GM19023 (cell line): ENCODE data around the gene FADS1.

Experiments
- ATAC-seq: cut with Tn5 transposase; IDR thresholded peaks from one replicate; pipeline ENCODE4 v1.9.1; 2021; ENCODE audit warnings: mild to moderate bottlenecking, moderate library complexity; ENCODE audit not compliant: unreplicated experiment

Gene FADS1

GRCh38 chr11:61763930-61764605, 52.7 kb downstream of the FADS1 start:
- no peak for ATAC-seq

- no peak for ATAC-seq
Observed at GRCh38 chr11:61762798-61763197, 54.0 kb downstream of the FADS1 start.

DNA sequence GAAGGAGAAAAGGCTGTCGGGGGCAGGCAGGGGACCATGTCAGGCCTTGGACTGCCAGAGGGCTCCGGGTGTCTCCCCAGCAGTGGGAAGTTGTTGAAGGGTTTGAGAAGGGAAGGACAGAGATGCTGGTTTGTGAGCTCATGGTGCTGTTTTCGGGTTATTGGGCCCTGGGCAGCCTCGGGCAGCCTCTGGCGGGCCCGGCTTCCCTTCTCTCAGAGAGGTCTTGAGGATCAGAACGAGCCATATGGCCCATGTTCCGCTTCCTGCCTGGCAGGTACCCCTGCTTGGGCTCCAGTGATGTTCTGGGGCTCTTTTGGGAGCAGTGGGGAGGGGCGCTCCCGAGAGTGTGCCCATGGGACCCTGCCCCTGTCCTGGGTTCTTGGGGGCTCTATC, 54.6 kb downstream of the FADS1 start:
- no peak for ATAC-seq

- ATAC-seq, result no peak
Observed at GRCh38 chr11:61761440-61762222, 55.2 kb downstream of the FADS1 start.

DNA sequence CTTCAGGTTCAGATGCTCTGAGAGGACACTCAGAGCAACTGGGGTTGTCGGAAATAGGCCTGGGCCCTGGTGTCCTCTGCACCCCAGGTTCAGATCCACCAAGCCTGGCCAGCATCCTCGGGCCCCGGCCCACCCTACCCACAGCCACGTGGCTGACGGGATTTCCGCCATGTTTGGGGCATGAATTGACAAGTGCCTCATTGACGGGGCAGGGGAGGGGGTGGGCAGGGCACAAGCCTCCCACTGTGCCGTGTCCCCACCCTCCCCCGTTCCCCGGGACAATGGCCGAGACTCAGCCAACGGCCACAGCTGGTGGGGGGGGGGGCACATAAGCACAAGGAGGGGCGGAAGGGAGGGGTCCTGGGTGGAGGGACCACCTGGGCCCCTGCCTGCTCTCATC, 55.9 kb downstream of the FADS1 start:
- no peak for ATAC-seq

DNA sequence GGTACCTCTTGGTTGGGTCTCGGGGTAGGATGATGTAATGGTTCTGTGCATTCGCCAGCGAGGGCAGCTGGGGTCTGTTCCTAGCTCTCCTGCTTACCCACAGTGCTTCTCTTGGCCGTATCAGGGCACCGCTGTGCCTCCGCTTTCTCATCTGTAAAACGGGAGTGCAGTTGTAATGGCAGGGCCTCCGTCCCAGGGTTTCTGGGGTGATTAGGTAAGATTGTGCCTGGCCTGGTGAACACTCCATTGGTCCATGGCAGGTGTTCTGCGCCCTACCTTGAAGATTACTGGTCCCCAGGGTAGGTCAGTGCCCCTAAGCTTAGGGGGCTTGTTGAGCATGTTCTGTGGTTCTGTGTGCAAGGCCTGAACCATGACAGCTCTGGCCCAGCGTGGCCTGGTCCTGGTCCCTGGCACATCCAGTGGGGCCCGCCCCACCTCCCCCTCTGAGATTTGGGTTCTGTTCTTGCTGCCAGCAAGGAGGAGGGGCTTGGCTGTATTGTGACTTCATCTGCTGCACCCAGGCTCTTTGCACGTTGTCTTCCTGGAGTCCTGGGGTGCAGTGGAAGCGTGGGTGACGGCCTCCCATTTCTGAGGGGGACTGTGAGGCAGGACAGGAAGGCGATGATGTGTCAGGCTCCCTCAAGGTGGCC, 59.5 kb downstream of the FADS1 start:
- no peak for ATAC-seq

DNA sequence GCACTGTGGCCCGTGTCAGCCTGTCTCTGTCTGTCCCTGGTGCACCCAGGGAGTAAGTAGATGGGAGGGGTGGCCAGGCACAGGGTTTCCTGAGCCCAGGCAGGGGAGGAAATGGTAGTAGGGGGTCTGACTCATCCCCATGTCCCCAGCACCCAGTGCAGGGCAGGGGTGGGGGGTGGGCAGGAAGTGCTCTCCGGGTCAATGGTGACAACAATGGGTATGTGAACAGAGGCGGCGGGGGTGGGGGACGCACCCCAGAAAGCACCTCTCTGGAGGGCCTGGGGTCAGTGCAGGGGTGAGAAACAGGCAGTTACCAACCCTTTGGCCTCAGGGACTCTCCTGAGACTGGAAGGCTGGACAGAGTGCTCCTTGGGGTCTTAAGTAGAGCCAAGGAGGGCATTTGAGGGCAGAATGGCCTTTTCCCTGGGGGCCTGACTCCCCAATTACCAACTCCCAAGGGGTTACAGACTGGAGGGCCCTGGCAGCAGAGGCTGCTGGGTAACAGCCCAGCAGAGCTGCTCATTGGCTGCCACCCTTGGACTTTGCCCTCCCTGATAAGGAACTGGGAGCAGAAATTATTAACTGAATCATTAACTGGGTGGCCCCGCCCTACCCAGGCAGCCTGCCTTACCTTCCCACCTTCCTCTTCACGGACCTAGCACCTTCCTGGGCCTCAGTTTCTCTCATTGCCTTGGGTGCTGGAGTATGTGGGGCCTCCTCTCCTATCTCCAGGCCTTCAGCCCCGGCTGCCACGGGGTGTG, 60.2 kb downstream of the FADS1 start:
- ATAC-seq, result no peak

GRCh38 chr11:61756147-61756451, 60.7 kb downstream of the FADS1 start:
- ATAC-seq, result no peak

DNA sequence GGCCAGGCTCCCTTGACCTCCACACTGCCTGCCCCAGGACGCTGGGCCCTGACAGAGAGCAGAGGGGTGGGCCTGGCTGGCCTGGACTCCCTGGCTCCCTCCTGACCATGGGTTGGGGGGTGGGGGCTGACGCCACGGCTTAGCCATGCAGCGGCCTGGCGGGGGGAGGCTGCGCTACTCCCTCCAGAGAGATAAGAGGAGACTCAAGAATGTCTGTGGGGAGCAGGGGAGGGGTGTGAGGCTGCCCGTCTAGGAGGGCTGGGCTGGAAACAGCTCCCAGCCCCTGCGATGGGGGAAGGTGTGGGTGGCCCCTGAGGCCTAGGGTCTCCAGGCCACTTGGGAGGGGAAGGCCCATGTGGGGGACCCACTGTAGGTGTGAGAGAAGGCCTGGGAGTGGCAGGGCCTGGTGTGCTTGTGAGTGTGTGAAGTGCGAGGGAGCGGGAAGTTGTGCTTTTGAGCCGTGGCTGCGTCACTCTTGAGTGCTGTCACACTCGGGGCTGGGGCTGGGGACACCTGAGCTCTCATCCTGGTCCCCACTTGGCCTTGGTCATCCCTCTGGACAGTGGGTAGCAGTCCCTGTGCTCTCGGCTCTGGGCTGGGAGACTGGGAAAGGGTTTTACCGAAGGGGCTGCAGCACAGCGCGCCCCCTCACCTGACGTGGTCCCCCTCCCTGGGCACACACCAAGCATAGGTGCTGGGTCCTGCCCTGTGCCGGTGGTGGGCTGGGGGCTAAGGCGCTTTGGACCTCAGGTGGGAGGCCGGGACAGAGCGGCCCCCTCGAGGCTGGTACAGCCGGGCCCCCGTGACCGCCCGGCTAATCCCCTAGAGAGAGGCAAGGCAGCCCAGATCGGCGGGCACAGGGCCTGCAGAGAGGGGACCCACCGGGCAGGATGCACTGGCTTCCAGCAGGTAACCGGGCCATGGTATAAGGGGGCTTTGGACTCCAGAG, 62.0 kb downstream of the FADS1 start:
- ATAC-seq, result no peak

DNA sequence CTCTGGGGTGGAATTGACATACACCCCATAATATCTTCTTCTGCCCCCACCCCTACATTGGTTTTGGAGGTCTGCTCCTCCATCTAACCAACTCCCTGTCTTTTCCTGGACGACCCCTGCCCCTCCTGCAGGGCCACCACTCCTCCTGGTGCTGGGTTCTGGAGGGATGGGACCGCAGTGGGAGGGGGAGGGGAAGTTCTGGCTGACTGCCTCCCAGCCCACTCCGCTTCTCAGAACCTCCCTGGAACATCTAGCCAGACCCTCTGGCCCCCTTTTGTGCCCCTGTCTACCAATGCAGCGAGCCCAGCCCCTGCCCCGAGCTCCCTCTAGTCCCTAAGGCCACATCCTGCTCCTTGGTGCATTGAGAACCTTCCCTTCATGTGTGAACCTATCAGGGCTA, 63.1 kb downstream of the FADS1 start:
- ATAC-seq, result no peak

DNA sequence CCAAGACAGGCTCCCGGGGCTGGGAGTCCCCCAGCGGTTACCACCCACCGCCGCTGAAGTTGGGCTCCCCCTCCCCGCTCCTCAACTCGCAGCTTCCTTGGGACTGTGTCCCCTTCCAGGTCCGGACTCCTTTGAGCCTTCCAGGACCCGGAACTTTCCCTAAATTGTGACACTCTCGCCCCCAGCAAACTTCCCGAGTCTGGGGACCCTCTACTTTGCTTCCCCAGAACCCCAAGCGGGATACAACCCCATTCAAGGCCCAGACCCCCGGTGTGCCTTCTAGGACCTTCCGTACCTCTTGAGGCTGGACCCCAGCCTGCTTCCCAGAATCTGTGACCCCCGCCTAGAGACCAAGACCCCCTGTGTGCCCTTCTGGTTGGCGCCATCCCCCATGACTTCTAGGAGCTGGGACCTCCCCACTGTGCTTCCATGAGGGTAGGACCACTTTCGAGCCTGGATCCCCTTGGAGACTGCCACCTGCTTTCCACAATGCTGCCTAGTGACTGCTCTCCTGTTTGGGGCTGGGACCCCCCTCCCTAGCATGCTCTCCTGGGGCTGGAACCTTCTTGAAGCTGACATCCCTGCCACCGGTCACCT, 63.8 kb downstream of the FADS1 start:
- no peak for ATAC-seq

GRCh38 chr11:61752117-61752924, 64.5 kb downstream of the FADS1 start, which contains the start of gene MYRF:
MYRF (plus strand) TSS chr11:61752636; CDS start chr11:61752745, 109 bp downstream.
- peak; percentile 41 for ATAC-seq

- no peak for ATAC-seq
Observed at GRCh38 chr11:61751384-61751783, 65.4 kb downstream of the FADS1 start.

- ATAC-seq, result no peak
Observed at GRCh38 chr11:61750631-61751273, 66.1 kb downstream of the FADS1 start.
